Right lobe of liver (tissue), 4 donors: ENCODE data around the gene HHIPL2.

Experiments used
- CTCF ChIP-seq, 4 donors: fragments of 200-600 bp in 3 of 4; fragments of 450-650 bp in 1 of 4; IDR thresholded peaks; one replicate each; pipeline versions ENCODE4 v1.5.1 to v1.8.0; 2016 to 2022; ENCODE audit warnings: antibody characterized with exemption in 4 of 4, mild to moderate bottlenecking in 2 of 4
- POLR2A ChIP-seq: fragments of 450-650 bp; IDR thresholded peaks from one replicate; pipeline ENCODE4 v1.6.1; 2017; ENCODE audit warnings: antibody characterized with exemption, mild to moderate bottlenecking
- donor health status: DM: no; HTN: no; CAD: no.
- donor health status: DM: no; HTN: no; CAD: no.
- donor health status: DM: no; HTN: yes; CAD: no.

GRCh38 chr1:222588135-222588534 lies 40.2 kb upstream of the HHIPL2 start:
- TF ChIP-seq CTCF (IDR thresholded peaks at IDR 0.05) (no peak), POLR2A (no peak)
